Neural cell (in vitro differentiated cells): ENCODE data around the gene INPP5A. TPM values are rescaled to one million over a fixed set of nuclear protein-coding genes. Genes with fewer than 3 reads are reported as not detected.

Experiments
- H2AFZ ChIP-seq: fragments of 200-600, 300-800 bp; sonication (generic), shearing (Covaris generic); 2 replicates; pipeline ENCODE4 v1.6.0; 2014; ENCODE audit warnings: low read depth, mild to moderate bottlenecking, antibody characterized with exemption, low read length, moderate library complexity
- H3F3A ChIP-seq: fragments of 200-600 bp; shearing (Covaris generic); 2 replicates; pipeline ENCODE4 v1.6.1; 2016; ENCODE audit warnings: mild to moderate bottlenecking, moderate library complexity, mixed read lengths, antibody characterized with exemption, low read length; ENCODE audit not compliant: insufficient read depth, poor library complexity, severe bottlenecking
- H3K27ac ChIP-seq: fragments of 200-600, 300-800 bp; sonication (generic), shearing (Covaris generic); 2 replicates; pipeline ENCODE4 v1.5.1; 2014; ENCODE audit warnings: mild to moderate bottlenecking, low read length, moderate library complexity
- H3K27me3 ChIP-seq: fragments of 300-800, 200-600 bp; sonication (generic), shearing (Covaris generic); 2 replicates; pipeline ENCODE4 v1.6.0; 2014; ENCODE audit warnings: mild to moderate bottlenecking, low read depth, low read length, moderate library complexity; ENCODE audit not compliant: insufficient read depth
- H3K36me3 ChIP-seq: fragments of 300-800, 200-600 bp; sonication (generic), shearing (Covaris generic); 2 replicates; pipeline ENCODE4 v1.5.1; 2014; ENCODE audit warnings: mild to moderate bottlenecking, antibody characterized with exemption, low read length, moderate library complexity; ENCODE audit not compliant: insufficient read depth
- H3K4me2 ChIP-seq: fragments of 300-800, 200-600 bp; sonication (generic), shearing (Covaris generic); 2 replicates; pipeline ENCODE4 v1.6.0; 2014; ENCODE audit warnings: mild to moderate bottlenecking, low read length
- H3K4me3 ChIP-seq: fragments of 300-800, 200-600 bp; sonication (generic), shearing (Covaris generic); 2 replicates; pipeline ENCODE4 v1.5.1; 2014; ENCODE audit warnings: mild to moderate bottlenecking, low read length, moderate library complexity
- H3K79me2 ChIP-seq: fragments of 200-600 bp; shearing (Covaris generic); replicated peaks from 2 replicates; pipeline ENCODE4 v1.6.0; 2014; ENCODE audit warnings: mild to moderate bottlenecking, low read length, moderate library complexity; ENCODE audit not compliant: insufficient read depth
- H3K9ac ChIP-seq: fragments of 300-800, 200-600 bp; sonication (generic), shearing (Covaris generic); 2 replicates; pipeline ENCODE4 v1.6.1; 2016; ENCODE audit warnings: mild to moderate bottlenecking, low read length, mixed read lengths
- H3K9me2 ChIP-seq: fragments of 200-600 bp; shearing (Covaris generic); 2 replicates; pipeline ENCODE4 v1.6.1; 2016; ENCODE audit warnings: mild to moderate bottlenecking, low read length, mixed read lengths; ENCODE audit not compliant: insufficient read depth
- H3K9me3 ChIP-seq: fragments of 200-600, 300-800 bp; sonication (generic), shearing (Covaris generic); 2 replicates; pipeline ENCODE4 v1.6.1; 2016; ENCODE audit warnings: mild to moderate bottlenecking, mixed run types, low read length, moderate library complexity, mixed read lengths
- H4K20me1 ChIP-seq: fragments of 200-600 bp; shearing (Covaris generic); 2 replicates; pipeline ENCODE4 v1.6.1; 2016; ENCODE audit warnings: mild to moderate bottlenecking, mixed run types; ENCODE audit not compliant: insufficient read depth
- EP300 ChIP-seq: fragments of 450-650 bp; conservative IDR thresholded peaks from 2 replicates; pipeline ENCODE4 v1.6.1; 2014; ENCODE audit warnings: antibody characterized with exemption, mild to moderate bottlenecking, moderate library complexity; ENCODE audit not compliant: poor library complexity, severe bottlenecking
- EZH2 ChIP-seq: fragments of 200-600, 300-800 bp; shearing (Covaris generic), sonication (generic); IDR thresholded peaks from 2 replicates; pipeline ENCODE4 v1.6.1; 2014; ENCODE audit warnings: antibody characterized with exemption, low read length, borderline replicate concordance, mild to moderate bottlenecking; ENCODE audit not compliant: insufficient read depth, poor library complexity, severe bottlenecking
- MXI1 ChIP-seq: fragments of 450-650 bp; conservative IDR thresholded peaks from 2 replicates; pipeline ENCODE4 v1.6.1; 2014; ENCODE audit warnings: antibody characterized with exemption, mild to moderate bottlenecking; ENCODE audit not compliant: poor library complexity, severe bottlenecking
- POLR2AphosphoS5 ChIP-seq: IDR thresholded peaks from 2 replicates; pipeline ENCODE4 v1.6.1; 2012
- RAD21 ChIP-seq: fragments of 450-650 bp; conservative IDR thresholded peaks from 2 replicates; pipeline ENCODE4 v1.6.1; 2014; ENCODE audit warnings: antibody characterized with exemption, mild to moderate bottlenecking, moderate library complexity
- REST ChIP-seq: IDR thresholded peaks from 2 replicates; pipeline ENCODE4 v1.6.1; 2012; ENCODE audit warnings: borderline replicate concordance
- SMC3 ChIP-seq: fragments of 450-650 bp; conservative IDR thresholded peaks from 2 replicates; pipeline ENCODE4 v1.6.1; 2014; ENCODE audit warnings: antibody characterized with exemption, mild to moderate bottlenecking, moderate library complexity; ENCODE audit not compliant: poor library complexity
- TAF1 ChIP-seq: IDR thresholded peaks from 2 replicates; pipeline ENCODE4 v1.6.1; 2012; ENCODE audit warnings: low read depth
- polyA plus RNA-seq: library from polyadenylated mRNA; depleted of rRNA; stranded (reverse); fragments of >200 nt; gene quantifications from 2 replicates; pipeline ENCODE4 v1.2.3, GENCODE V29; 2014
- TF ChIP-seq, protein P1 (sequence below): fragments of 450-650 bp; IDR thresholded peaks from 2 replicates; pipeline ENCODE4 v1.5.1; 2014; ENCODE audit warnings: antibody characterized with exemption, mild to moderate bottlenecking, moderate library complexity; ENCODE audit not compliant: poor library complexity, severe bottlenecking

Gene INPP5A
- polyA plus RNA-seq, 1 donor from 2014 or later, result 48.8 TPM

DNA sequence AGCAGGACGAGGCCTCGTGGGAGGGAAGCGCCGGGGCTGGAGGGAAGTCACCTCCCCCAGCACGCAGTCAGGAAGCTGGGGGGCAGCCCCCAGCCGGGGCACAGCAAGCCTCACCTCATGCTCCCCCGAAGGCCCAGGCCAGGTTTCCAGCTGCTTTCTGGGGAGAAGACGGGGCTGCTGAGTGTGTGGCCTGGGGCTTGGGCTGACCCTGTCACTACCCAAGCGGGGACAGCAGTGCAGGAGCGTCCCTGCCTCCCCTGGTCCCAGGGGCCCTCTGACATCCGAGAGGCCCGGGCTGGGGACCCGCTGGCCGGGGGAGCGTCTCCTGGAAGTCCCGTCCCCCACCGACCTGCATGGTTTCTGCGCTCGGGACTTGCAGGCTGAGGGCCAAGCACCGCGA is 268.0 kb downstream of the INPP5A start:
- Histone ChIP-seq H3K4me2 (no peak overlapping the region), H3K36me3 (no peaks in the 10 kb centered on the region), H3K9me2 (no peaks in the 10 kb centered on the region), H2AFZ (no peak overlapping the region), H3K4me3 (no peak overlapping the region), H4K20me1 (no peaks in the 10 kb centered on the region), H3F3A (no peaks in the 10 kb centered on the region), H3K27ac (no peak overlapping the region), H3K79me2 (no peaks in the 10 kb centered on the region), H3K27me3 (no peaks in the 10 kb centered on the region), H3K9me3 (peaks cover 4% of the 10 kb centered on the region), H3K9ac (no peak overlapping the region)
- TF ChIP-seq, protein P1, sequence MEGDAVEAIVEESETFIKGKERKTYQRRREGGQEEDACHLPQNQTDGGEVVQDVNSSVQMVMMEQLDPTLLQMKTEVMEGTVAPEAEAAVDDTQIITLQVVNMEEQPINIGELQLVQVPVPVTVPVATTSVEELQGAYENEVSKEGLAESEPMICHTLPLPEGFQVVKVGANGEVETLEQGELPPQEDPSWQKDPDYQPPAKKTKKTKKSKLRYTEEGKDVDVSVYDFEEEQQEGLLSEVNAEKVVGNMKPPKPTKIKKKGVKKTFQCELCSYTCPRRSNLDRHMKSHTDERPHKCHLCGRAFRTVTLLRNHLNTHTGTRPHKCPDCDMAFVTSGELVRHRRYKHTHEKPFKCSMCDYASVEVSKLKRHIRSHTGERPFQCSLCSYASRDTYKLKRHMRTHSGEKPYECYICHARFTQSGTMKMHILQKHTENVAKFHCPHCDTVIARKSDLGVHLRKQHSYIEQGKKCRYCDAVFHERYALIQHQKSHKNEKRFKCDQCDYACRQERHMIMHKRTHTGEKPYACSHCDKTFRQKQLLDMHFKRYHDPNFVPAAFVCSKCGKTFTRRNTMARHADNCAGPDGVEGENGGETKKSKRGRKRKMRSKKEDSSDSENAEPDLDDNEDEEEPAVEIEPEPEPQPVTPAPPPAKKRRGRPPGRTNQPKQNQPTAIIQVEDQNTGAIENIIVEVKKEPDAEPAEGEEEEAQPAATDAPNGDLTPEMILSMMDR, result no peak
- no peak for TF ChIP-seq POLR2AphosphoS5
- TF ChIP-seq RAD21, result no peak
- TF ChIP-seq SMC3, result no peak
- TF ChIP-seq EZH2, result no peak
- TF ChIP-seq REST, result no peak
- TF ChIP-seq TAF1, result no peak
- TF ChIP-seq EP300, result no peak
- TF ChIP-seq MXI1, result no peak

DNA sequence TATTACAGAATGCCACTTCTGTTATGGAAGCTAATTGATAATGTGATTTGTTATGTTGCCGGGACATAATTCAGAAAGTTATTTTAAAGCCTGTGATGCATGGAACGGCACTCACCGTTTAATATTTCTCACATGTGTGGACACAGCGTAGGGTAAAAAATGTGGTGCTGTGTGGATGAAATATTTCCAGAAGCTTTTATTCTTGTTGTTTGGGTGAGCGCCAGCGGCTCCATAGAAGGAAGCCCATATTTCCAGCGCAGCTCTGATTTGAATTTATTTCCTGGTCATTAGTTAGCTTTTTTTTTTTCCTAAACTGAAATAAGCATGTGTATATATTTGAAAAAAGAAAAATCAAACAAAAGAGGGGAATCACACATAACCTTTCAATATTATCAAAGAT is 268.5 kb downstream of the INPP5A start:
- Histone ChIP-seq H3K79me2 (no peaks in the 10 kb centered on the region), H3K9me2 (no peaks in the 10 kb centered on the region), H3F3A (no peaks in the 10 kb centered on the region), H3K4me2 (no peak overlapping the region), H3K27me3 (no peaks in the 10 kb centered on the region), H3K4me3 (no peak overlapping the region), H2AFZ (no peak overlapping the region), H3K36me3 (no peaks in the 10 kb centered on the region), H3K9ac (no peak overlapping the region), H4K20me1 (no peaks in the 10 kb centered on the region), H3K27ac (no peak overlapping the region), H3K9me3 (peaks cover 4% of the 10 kb centered on the region)
- no peak for TF ChIP-seq SMC3
- no peak for TF ChIP-seq MXI1
- no peak for TF ChIP-seq POLR2AphosphoS5
- TF ChIP-seq REST, result no peak
